ENCODE data around the gene CFAP45. TPM values are rescaled to one million over a fixed set of nuclear protein-coding genes. Genes with fewer than 3 reads are reported as not detected.

The CFAP45 gene
- total RNA-seq, 2 donors from 2014 or later: 0.49 to 0.55 TPM

DNA sequence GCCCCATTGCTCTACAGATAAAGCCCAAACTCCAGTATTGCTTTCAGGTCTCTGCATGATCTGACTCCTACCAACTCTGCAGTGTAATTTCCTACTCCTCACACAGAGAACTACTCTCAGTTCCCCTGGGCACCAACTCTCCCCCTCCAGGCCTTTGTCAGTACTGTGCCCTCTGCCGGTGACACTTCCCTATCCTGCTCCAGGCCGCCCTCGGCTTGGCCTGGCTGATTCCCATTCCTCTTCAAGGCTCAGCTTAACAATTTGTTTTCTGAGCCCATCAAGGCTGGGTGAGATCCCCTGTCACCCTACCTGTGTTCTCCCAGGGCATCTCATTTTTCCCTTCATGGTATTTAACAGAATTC lies 70.7 kb downstream of the CFAP45 start:
- H3K36me3 Mint-ChIP-seq (ENCODE audit: low read depth): no peaks in the 10 kb centered on the region
- Histone ChIP-seq H3K27ac (ENCODE audit: low read depth, low read length) (no peak overlapping the region), H3K27me3 (ENCODE audit: control insufficient read depth, insufficient read depth, low read length, poor library complexity, severe bottlenecking) (peaks cover 67% of the 10 kb centered on the region), H3K9me3 (ENCODE audit: control insufficient read depth, low read length) (no peaks in the 10 kb centered on the region), H3K36me3 (ENCODE audit: control insufficient read depth, insufficient read depth, low read length) (no peaks in the 10 kb centered on the region), H3K4me3 (ENCODE audit: low read length) (no peak overlapping the region), H3K9ac (ENCODE audit: extremely low read depth, low read length, poor library complexity, severe bottlenecking) (no peak overlapping the region), H3K4me1 (ENCODE audit: control insufficient read depth, insufficient read depth, low read length) (peaks cover 6% of the 10 kb centered on the region)
- no peak overlapping the region for H3K4me3 Mint-ChIP-seq
- H3K27me3 Mint-ChIP-seq (ENCODE audit: insufficient read depth): peaks cover 78% of the 10 kb centered on the region
- H3K9me3 Mint-ChIP-seq: no peaks in the 10 kb centered on the region
- peaks cover 32% of the 10 kb centered on the region for H3K4me1 Mint-ChIP-seq
- peak; percentile 90 for DNase-seq
- 20 to 32% methylated on average over 2 to 3 of the region's 3 CpGs for WGBS, 2 experiments (ENCODE audit: insufficient coverage in 1 of 2, insufficient read length in 1 of 2)
- TF ChIP-seq, protein P1, sequence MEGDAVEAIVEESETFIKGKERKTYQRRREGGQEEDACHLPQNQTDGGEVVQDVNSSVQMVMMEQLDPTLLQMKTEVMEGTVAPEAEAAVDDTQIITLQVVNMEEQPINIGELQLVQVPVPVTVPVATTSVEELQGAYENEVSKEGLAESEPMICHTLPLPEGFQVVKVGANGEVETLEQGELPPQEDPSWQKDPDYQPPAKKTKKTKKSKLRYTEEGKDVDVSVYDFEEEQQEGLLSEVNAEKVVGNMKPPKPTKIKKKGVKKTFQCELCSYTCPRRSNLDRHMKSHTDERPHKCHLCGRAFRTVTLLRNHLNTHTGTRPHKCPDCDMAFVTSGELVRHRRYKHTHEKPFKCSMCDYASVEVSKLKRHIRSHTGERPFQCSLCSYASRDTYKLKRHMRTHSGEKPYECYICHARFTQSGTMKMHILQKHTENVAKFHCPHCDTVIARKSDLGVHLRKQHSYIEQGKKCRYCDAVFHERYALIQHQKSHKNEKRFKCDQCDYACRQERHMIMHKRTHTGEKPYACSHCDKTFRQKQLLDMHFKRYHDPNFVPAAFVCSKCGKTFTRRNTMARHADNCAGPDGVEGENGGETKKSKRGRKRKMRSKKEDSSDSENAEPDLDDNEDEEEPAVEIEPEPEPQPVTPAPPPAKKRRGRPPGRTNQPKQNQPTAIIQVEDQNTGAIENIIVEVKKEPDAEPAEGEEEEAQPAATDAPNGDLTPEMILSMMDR (conservative IDR thresholded peaks at IDR 0.05): peak; percentile 79
- no peak overlapping the region for H3K27ac Mint-ChIP-seq

- Mint-ChIP-seq H3K4me1 (peaks cover 37% of the 10 kb centered on the region), H3K36me3 (ENCODE audit: low read depth) (no peaks in the 10 kb centered on the region), H3K4me3 (no peak overlapping the region), H3K27ac (no peak overlapping the region), H3K27me3 (ENCODE audit: insufficient read depth) (peaks cover 78% of the 10 kb centered on the region), H3K9me3 (no peaks in the 10 kb centered on the region)
- TF ChIP-seq, protein P1 (conservative IDR thresholded peaks at IDR 0.05): no peak
- Histone ChIP-seq H3K27me3 (ENCODE audit: control insufficient read depth, insufficient read depth, low read length, poor library complexity, severe bottlenecking) (peaks cover 67% of the 10 kb centered on the region), H3K36me3 (ENCODE audit: control insufficient read depth, insufficient read depth, low read length) (no peaks in the 10 kb centered on the region), H3K27ac (ENCODE audit: low read depth, low read length) (no peak overlapping the region), H3K4me3 (ENCODE audit: low read length) (no peak overlapping the region), H3K4me1 (ENCODE audit: control insufficient read depth, insufficient read depth, low read length) (peaks cover 7% of the 10 kb centered on the region), H3K9ac (ENCODE audit: extremely low read depth, low read length, poor library complexity, severe bottlenecking) (no peak overlapping the region), H3K9me3 (ENCODE audit: control insufficient read depth, low read length) (no peaks in the 10 kb centered on the region)
- DNase-seq: no peak
- 88 to 94% methylated on average over 10 to 11 of the region's 11 CpGs for WGBS, 2 experiments (ENCODE audit: insufficient coverage in 1 of 2, insufficient read length in 1 of 2)
Measured at GRCh38 chr1:159828581-159829272, 71.2 kb downstream of the CFAP45 start.

DNA sequence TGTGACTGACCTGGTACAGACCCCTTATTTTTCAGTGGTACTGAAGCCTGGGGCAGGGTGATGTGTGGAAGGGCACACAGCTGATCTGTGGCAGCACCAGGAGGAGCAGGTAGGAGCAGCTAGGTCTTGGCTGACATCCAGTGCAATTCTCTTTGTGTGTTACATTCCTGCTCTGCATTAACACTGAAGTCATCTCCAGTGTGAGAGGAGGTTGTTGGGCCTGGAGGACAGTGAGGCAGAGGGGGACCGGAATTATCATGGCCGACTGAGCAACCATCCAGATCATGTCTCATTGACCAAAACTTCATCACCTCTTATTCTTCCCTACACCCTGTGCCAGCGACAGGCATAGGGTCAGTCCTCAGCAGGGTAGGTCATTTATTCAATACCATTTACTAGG lies 71.8 kb downstream of the CFAP45 start:
- 71 to 78% methylated on average over 2 to 3 of the region's 3 CpGs for WGBS, 2 experiments (ENCODE audit: insufficient coverage in 1 of 2, insufficient read length in 1 of 2)
- H3K36me3 ChIP-seq (ENCODE audit: control insufficient read depth, insufficient read depth, low read length): no peaks in the 10 kb centered on the region
- no peaks in the 10 kb centered on the region for H3K9me3 ChIP-seq (ENCODE audit: control insufficient read depth, low read length)
- Mint-ChIP-seq H3K4me1 (peaks cover 43% of the 10 kb centered on the region), H3K4me3 (no peak overlapping the region), H3K36me3 (ENCODE audit: low read depth) (no peaks in the 10 kb centered on the region), H3K9me3 (no peaks in the 10 kb centered on the region), H3K27me3 (ENCODE audit: insufficient read depth) (peaks cover 77% of the 10 kb centered on the region), H3K27ac (no peak overlapping the region)
- DNase-seq: no peak
- no peak overlapping the region for H3K27ac ChIP-seq (ENCODE audit: low read depth, low read length)
- H3K4me1 ChIP-seq (ENCODE audit: control insufficient read depth, insufficient read depth, low read length): peaks cover 9% of the 10 kb centered on the region
- H3K27me3 ChIP-seq (ENCODE audit: control insufficient read depth, insufficient read depth, low read length, poor library complexity, severe bottlenecking): peaks cover 63% of the 10 kb centered on the region
- TF ChIP-seq, protein P1 (conservative IDR thresholded peaks at IDR 0.05): no peak
- H3K9ac ChIP-seq (ENCODE audit: extremely low read depth, low read length, poor library complexity, severe bottlenecking): no peak overlapping the region
- H3K4me3 ChIP-seq (ENCODE audit: low read length): no peak overlapping the region

Data from endodermal cell (in vitro differentiated cells).